IPS-18c (cell line): Measurements from ENCODE around the gene TMEM269.
"Not testable (repeated sequence)": the region's sequence is repeated elsewhere in the genome, so short reads cannot be mapped to it uniquely, and the experiment has no call there.

Experiments
- H3K4me3 ChIP-seq: 2 replicates; pipeline ENCODE4 v1.7.0; 2013; ENCODE audit warnings: low read depth, mild to moderate bottlenecking, low read length, moderate library complexity; ENCODE audit not compliant: insufficient read depth
- H3K9me3 ChIP-seq: one replicate; pipeline ENCODE4 v1.6.1; 2013; ENCODE audit warnings: mild to moderate bottlenecking, low read length, moderate library complexity; ENCODE audit not compliant: control insufficient read depth, insufficient read depth

Gene TMEM269

GRCh38 chr1:42744148-42744413 is 40.7 kb upstream of the TMEM269 start:
- H3K9me3 ChIP-seq, result no peaks in the 10 kb centered on the region
- H3K4me3 ChIP-seq, result no peak overlapping the region

- Histone ChIP-seq H3K9me3 (no peaks in the 10 kb centered on the region), H3K4me3 (no peak overlapping the region)
Measured at GRCh38 chr1:42745851-42746250, 38.9 kb upstream of the TMEM269 start.

GRCh38 chr1:42746436-42747105 is 38.2 kb upstream of the TMEM269 start:
- no peaks in the 10 kb centered on the region for H3K9me3 ChIP-seq
- H3K4me3 ChIP-seq, result no peak overlapping the region

- no peaks in the 10 kb centered on the region for H3K9me3 ChIP-seq
- no peak overlapping the region for H3K4me3 ChIP-seq
Measured at GRCh38 chr1:42747125-42747524, 37.7 kb upstream of the TMEM269 start.

- no peaks in the 10 kb centered on the region for H3K9me3 ChIP-seq
- H3K4me3 ChIP-seq, result no peak overlapping the region
Measured at GRCh38 chr1:42748021-42748420, 36.8 kb upstream of the TMEM269 start.

- no peak overlapping the region for H3K4me3 ChIP-seq
- H3K9me3 ChIP-seq, result no peaks in the 10 kb centered on the region
Measured at GRCh38 chr1:42748461-42749410, 36.1 kb upstream of the TMEM269 start.

- Histone ChIP-seq H3K9me3 (no peaks in the 10 kb centered on the region), H3K4me3 (no peak overlapping the region)
Measured at GRCh38 chr1:42750041-42750440, 34.8 kb upstream of the TMEM269 start.

GRCh38 chr1:42751511-42752070 is 33.2 kb upstream of the TMEM269 start:
- H3K4me3 ChIP-seq, H3K9me3 ChIP-seq: not testable (repeated sequence)

GRCh38 chr1:42752284-42752683 is 32.5 kb upstream of the TMEM269 start:
- Histone ChIP-seq H3K4me3 (no peak overlapping the region), H3K9me3 (no peaks in the 10 kb centered on the region)

GRCh38 chr1:42753070-42753469 is 31.7 kb upstream of the TMEM269 start:
- H3K4me3 ChIP-seq, result no peak overlapping the region
- H3K9me3 ChIP-seq, result no peaks in the 10 kb centered on the region

- H3K4me3 ChIP-seq, result no peak overlapping the region
- H3K9me3 ChIP-seq, result no peaks in the 10 kb centered on the region
Measured at GRCh38 chr1:42756956-42757891, 27.6 kb upstream of the TMEM269 start.

GRCh38 chr1:42757892-42758275 is 26.9 kb upstream of the TMEM269 start:
- no peak overlapping the region for H3K4me3 ChIP-seq
- H3K9me3 ChIP-seq, result no peaks in the 10 kb centered on the region

- no peak overlapping the region for H3K4me3 ChIP-seq
- no peaks in the 10 kb centered on the region for H3K9me3 ChIP-seq
Measured at GRCh38 chr1:42758641-42759040, 26.1 kb upstream of the TMEM269 start.

- Histone ChIP-seq H3K9me3 (no peaks in the 10 kb centered on the region), H3K4me3 (no peak overlapping the region)
Measured at GRCh38 chr1:42759114-42759513, 25.7 kb upstream of the TMEM269 start.

- H3K9me3 ChIP-seq, result no peaks in the 10 kb centered on the region
- no peak overlapping the region for H3K4me3 ChIP-seq
Measured at GRCh38 chr1:42761567-42761966, 23.2 kb upstream of the TMEM269 start.

GRCh38 chr1:42762269-42762668 is 22.5 kb upstream of the TMEM269 start:
- Histone ChIP-seq H3K9me3 (no peaks in the 10 kb centered on the region), H3K4me3 (no peak overlapping the region)

- H3K9me3 ChIP-seq, result no peaks in the 10 kb centered on the region
- H3K4me3 ChIP-seq, result peak overlapping the region; percentile 99
Measured at GRCh38 chr1:42765269-42765668, 19.5 kb upstream of the TMEM269 start.
